GM21717 (cell line): ENCODE data around the gene BRMS1.
"Not testable (repeated sequence)": the region's sequence is repeated elsewhere in the genome, so short reads cannot be mapped to it uniquely, and the experiment has no call there.

Source experiments
- ATAC-seq: cut with Tn5 transposase; IDR thresholded peaks from one replicate; pipeline ENCODE4 v1.9.1; 2021; ENCODE audit warnings: mild to moderate bottlenecking, moderate library complexity; ENCODE audit not compliant: unreplicated experiment

Gene BRMS1

DNA sequence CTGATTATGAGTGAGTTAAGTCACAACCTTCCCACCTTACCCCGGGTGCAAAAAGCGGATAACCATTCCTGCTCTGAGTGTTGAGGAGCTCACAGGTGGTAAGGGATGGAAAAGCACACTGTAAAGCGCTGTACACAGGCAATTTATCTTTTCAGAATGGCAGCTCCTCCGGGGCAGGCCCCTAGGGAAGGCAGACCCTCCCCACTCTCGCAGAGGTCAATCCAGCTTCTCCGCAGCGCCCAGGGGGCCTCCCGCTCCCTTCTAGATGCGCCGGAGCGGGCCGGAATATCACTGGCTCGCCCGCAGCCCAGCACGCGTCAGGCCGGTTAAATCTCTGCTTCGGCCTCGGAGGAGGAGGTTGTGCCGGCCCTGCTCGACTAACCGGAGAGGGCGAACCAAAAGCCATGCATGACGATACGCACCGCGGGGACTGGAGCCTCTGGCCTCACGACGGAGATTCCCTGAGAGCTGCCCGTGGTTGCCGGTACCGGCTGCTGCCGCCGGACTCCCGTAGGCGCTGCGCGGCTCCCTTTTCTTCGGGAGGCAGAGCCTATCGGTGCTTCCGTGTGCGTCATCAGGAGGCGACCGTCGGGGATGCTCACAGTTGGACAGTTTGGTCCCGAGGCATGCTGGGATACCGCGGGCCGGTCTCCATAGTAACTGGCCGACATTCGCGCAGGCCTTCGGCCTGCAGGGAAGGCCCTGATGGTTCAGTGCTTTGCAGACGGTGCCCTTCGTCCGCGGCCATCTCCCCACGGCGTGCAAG is at the start of gene BRMS1:
TSS of gene BRMS1 (minus strand) at position 555 of the 766 bp plus-strand sequence. CDS start 2,870 bp downstream, outside the sequence.
- ATAC-seq: peak; percentile 48

- ATAC-seq: no peak
Measured at GRCh38 chr11:66393954-66394353, 49.0 kb upstream of the BRMS1 start.

DNA sequence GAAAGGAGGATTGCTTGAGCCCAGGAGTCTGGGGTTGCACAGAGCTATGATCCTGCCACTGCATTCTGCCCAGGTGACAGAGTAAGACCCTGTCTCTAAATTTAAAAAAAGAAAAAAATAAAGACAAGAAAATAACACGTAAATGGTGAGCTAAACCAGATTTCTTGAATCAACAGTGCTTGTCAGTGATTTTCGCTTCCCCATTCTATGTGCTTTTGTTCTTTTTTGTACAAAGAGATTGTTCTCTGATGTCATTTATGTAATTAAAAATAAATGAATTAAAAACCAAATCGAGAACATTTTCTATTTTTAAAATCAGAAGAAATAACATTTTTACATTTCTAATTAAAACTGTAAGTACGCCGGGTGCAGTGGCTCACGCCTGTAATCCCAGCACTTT is 46.4 kb upstream of the BRMS1 start:
- ATAC-seq: no peak

GRCh38 chr11:66388780-66389386 is 44.0 kb upstream of the BRMS1 start:
- ATAC-seq: no peak

DNA sequence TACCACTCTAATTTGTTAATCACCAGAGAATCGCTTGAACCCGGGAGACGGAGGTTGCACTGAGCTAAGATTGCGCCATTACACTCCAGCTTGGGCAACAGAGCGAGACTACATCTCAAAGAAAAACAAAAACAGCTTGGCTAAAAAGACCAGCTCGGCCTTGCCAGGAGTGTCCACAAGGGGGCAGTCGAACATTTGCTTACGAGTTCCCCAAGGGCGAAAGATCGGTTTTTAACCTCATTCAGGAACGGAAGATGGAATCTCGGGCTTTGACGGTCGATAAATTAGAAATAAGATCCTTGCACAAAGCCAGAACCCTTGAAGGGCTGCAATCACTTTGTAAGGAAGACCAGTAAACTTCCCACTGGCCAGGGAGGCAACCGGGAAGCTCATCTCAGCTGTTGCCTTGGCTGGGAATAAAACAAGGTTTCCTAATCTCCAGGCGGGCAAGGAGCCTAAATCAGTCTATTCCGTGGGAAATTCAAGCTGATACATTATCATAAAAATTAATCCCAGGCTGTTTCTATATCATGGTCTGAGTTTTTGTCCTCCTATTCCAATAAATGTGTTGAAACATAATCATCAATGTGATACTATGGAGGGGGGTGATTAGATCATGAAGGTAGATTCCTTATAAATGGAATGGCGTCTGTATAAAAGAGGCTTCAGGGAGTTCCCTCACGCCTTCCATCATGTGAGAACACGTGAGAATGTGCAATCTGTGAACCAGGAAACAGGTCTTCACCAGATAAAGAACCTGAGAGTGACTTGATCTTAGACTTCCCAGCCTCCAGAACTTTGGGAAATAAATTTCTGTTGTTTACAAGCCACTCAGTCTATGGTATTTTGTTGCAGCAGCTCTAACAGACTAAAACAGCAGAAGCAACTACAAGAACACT is 41.5 kb upstream of the BRMS1 start:
- no peak for ATAC-seq

GRCh38 chr11:66384316-66384715 is 39.4 kb upstream of the BRMS1 start:
- not testable (repeated sequence) for ATAC-seq

DNA sequence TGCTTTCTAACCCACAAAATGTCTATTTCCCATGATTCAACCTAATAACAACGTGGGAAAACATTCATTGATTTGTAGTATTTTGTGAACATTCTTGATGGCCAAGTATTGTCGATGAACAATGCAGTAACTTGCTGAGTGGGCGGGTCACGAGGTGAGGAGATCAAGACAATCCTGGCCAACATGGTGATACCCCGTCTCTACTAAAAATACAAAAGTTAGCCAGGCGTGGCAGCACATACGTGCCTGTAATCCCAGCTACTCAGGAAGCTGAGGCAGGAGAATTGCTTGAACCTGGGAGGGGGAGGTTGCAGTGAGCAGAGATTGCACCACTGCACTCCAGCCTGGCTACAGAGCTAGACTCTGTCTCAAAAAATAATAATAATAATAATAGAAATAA is 35.4 kb upstream of the BRMS1 start:
- ATAC-seq: not testable (repeated sequence)

GRCh38 chr11:66373690-66374287 is 28.9 kb upstream of the BRMS1 start:
- ATAC-seq: not testable (repeated sequence)

- no peak for ATAC-seq
Measured at GRCh38 chr11:66373265-66373664, 28.4 kb upstream of the BRMS1 start.

DNA sequence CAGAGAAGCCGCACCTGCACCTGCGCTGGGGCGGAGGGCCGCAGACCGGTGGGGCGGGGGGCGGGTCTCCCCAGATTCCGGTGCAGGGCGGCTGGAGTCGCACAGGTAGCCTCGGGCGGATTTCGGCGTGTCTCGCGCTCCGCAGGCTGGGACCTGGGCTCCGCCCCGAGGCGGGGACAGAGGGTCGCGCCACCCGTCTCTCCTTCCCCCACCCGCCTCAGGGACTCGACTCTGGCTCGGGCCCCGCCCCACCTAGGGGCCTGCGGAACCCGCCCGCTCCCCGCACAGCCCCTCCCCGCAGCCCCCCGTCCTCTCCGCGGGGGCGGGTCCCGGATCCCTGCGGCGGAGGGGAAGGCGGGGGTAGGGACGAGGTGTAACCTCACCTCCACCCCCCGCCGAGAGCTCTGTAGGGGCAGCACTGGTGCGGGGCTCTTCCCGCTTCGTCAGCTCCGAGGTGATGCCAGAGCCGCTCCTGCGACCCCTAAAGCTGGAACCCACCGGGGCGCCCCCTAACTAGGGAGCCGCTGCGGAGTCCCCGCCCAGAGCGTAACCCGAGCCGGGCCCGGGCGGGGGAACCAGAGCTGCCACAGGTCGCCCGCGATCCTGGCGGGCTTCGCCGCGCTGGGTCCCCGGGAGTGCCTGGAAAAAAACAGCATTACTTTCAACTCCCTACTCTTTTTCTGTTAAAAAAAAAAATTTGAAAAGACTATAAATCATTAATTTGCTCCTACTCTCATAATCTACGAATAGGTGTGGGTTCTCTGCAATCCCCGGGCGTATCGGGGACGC is 26.9 kb upstream of the BRMS1 start, which contains the start of gene SLC29A2:
TSS of gene SLC29A2 (minus strand) at position 134 of the 789 bp plus-strand sequence. CDS start 169 bp downstream, outside the sequence.
- ATAC-seq: peak; percentile 49

- ATAC-seq: no peak
Measured at GRCh38 chr11:66369073-66369894, 24.4 kb upstream of the BRMS1 start.

DNA sequence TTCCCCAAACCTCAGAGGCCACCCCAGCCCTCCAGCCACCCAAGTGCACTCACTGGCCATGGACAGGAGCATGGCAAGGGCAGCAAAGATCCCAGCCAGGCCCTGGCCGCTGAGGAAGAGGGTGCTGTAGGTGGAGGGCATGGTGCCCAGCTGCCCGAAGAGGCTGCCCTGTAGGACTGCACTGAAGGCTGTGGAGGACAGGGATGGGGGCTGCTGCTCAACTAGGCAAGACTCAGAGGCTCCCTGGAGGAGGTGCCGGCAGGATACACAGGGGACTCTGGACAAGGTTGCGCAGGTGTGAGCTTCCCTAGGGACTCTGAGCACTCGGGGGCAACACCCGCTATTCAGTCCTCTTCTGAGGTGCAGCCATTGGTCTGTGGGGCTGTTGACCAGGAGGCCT is 23.6 kb upstream of the BRMS1 start:
- ATAC-seq: no peak

GRCh38 chr11:66367561-66368312 is 22.8 kb upstream of the BRMS1 start:
- ATAC-seq: no peak

GRCh38 chr11:66366844-66367477 is 22.1 kb upstream of the BRMS1 start:
- ATAC-seq: no peak

GRCh38 chr11:66365711-66366619 is 21.1 kb upstream of the BRMS1 start:
- ATAC-seq: no peak

- no peak for ATAC-seq
Measured at GRCh38 chr11:66365166-66365565, 20.3 kb upstream of the BRMS1 start.
